H1 (cell line): Measurements from ENCODE around the gene CYB5R2. TPM values are rescaled to one million over a fixed set of nuclear protein-coding genes. Genes with fewer than 3 reads are reported as not detected.
A peak's percentile ranks its signal among the peaks of the same experiment; 100 is the strongest.

Source experiments
- CTCF ChIA-PET: fragments of 300-600 bp; sonication (Branson Sonifier 250); formaldehyde crosslinking; loops from one replicate; lab custom pipeline; 2021; ENCODE audit not compliant: partially characterized antibody; lab: Charles Lee
- POLR2A ChIA-PET: fragments of 300-600 bp; sonication (Branson Sonifier 250); formaldehyde crosslinking; loops from one replicate; lab custom pipeline; 2021; ENCODE audit warnings: inconsistent platforms; ENCODE audit not compliant: partially characterized antibody; lab: Charles Lee
- DNase-seq, 2 experiments: peaks; one replicate each; pipeline versions ENCODE4 v3.0.0 to v3.0.0-alpha.2; 2010 to 2022; ENCODE audit warnings: low spot score in 2 of 2, low read depth in 1 of 2, mixed read lengths in 1 of 2
- FAIRE-seq: peaks from 2 replicates; lab custom pipeline; 2011; peaks lifted over from hg19 to GRCh38; lab: Jason Lieb, UNC
- H2AFZ ChIP-seq: 2 replicates; pipeline ENCODE4 v1.8.1; 2012; ENCODE audit warnings: low read length, inconsistent platforms
- H2AK5ac ChIP-seq: 2 replicates; pipeline ENCODE4 v1.6.1; 2013; ENCODE audit warnings: low read depth, low read length
- H2BK120ac ChIP-seq: replicated peaks from 2 replicates; pipeline ENCODE3; 2013; ENCODE audit warnings: low read depth, low read length, inconsistent platforms
- H2BK12ac ChIP-seq: 2 replicates; pipeline ENCODE4 v1.6.1; 2013; ENCODE audit warnings: low read depth, low read length
- H2BK15ac ChIP-seq: 2 replicates; pipeline ENCODE4 v1.6.1; 2013; ENCODE audit warnings: low read length
- H2BK20ac ChIP-seq: 2 replicates; pipeline ENCODE4 v1.6.1; 2013; ENCODE audit warnings: low read length
- H2BK5ac ChIP-seq: 2 replicates; pipeline ENCODE4 v1.6.1; 2013; ENCODE audit warnings: low read depth, low read length
- H3K14ac ChIP-seq: 2 replicates; pipeline ENCODE4 v1.6.1; 2013; ENCODE audit warnings: inconsistent platforms; ENCODE audit not compliant: insufficient read length
- H3K18ac ChIP-seq: 2 replicates; pipeline ENCODE4 v1.6.1; 2013; ENCODE audit warnings: low read length; ENCODE audit errors: extremely low read depth
- H3K23ac ChIP-seq: 2 replicates; pipeline ENCODE4 v1.6.1; 2013; ENCODE audit warnings: inconsistent platforms; ENCODE audit not compliant: insufficient read length
- H3K23me2 ChIP-seq: 2 replicates; pipeline ENCODE4 v1.6.1; 2013; ENCODE audit warnings: low read depth, low read length
- H3K27ac ChIP-seq: 2 replicates; pipeline ENCODE4 v1.6.1; 2011; ENCODE audit warnings: low read depth, low read length, inconsistent platforms
- H3K27me3 ChIP-seq, 4 experiments: replicated peaks in 1 of 4; 1 replicate in 1 of 4; 2 replicates in 3 of 4; pipeline versions ENCODE4 v1.6.1 to v1.8.1; 2011 to 2013; ENCODE audit warnings: low read length in 3 of 4, mild to moderate bottlenecking in 3 of 4, inconsistent platforms in 2 of 4, mixed read lengths in 2 of 4, moderate library complexity in 1 of 4; ENCODE audit not compliant: control insufficient read depth in 3 of 4, insufficient read depth in 3 of 4; ENCODE audit errors: extremely low read depth in 1 of 4
- H3K36me3 ChIP-seq, 4 experiments: 2 replicates each; pipeline versions ENCODE4 v1.6.1 to v1.8.1; 2011 to 2013; ENCODE audit warnings: mild to moderate bottlenecking in 4 of 4, low read length in 3 of 4, moderate library complexity in 2 of 4, control low read depth in 1 of 4, inconsistent platforms in 1 of 4; ENCODE audit not compliant: insufficient read depth in 4 of 4, control insufficient read depth in 2 of 4
- H3K4ac ChIP-seq: replicated peaks from 2 replicates; pipeline ENCODE3; 2013; ENCODE audit warnings: low read length, low read depth, mixed read lengths, inconsistent platforms; ENCODE audit not compliant: insufficient read length
- H3K4me1 ChIP-seq, 4 experiments: replicated peaks in 1 of 4; 1 replicate in 1 of 4; 2 replicates in 3 of 4; pipeline versions ENCODE4 v1.6.1 to v1.8.1; 2011 to 2013; ENCODE audit warnings: low read length in 3 of 4, inconsistent platforms in 2 of 4, mixed read lengths in 1 of 4; ENCODE audit not compliant: insufficient read depth in 4 of 4, control insufficient read depth in 3 of 4
- H3K4me2 ChIP-seq, 2 experiments: 2 replicates each; pipeline versions ENCODE4 v1.6.1 to v1.8.1; 2011 to 2013; ENCODE audit warnings: low read depth in 2 of 2, low read length in 2 of 2, control low read depth in 1 of 2, inconsistent platforms in 1 of 2, mild to moderate bottlenecking in 1 of 2; ENCODE audit not compliant: insufficient read depth in 1 of 2
- H3K4me3 ChIP-seq, 4 experiments: fragments of 200-600, 300-600 bp in 1 of 4; sonication (generic), shearing (Covaris generic), sonication (Bioruptor Twin) in 1 of 4; 2 replicates each; pipeline versions ENCODE4 v1.5.1 to v1.8.1; 2011 to 2016; ENCODE audit warnings: low read length in 4 of 4, low read depth in 3 of 4, control low read depth in 2 of 4, inconsistent platforms in 2 of 4, mild to moderate bottlenecking in 2 of 4, mixed read lengths in 1 of 4, moderate library complexity in 1 of 4; ENCODE audit not compliant: insufficient read depth in 2 of 4; ENCODE audit errors: extremely low read depth in 1 of 4
- H3K56ac ChIP-seq: replicated peaks from 2 replicates; pipeline ENCODE3; 2013; ENCODE audit warnings: low read depth, mild to moderate bottlenecking, mixed read lengths, low read length, inconsistent platforms; ENCODE audit not compliant: insufficient read length
- H3K79me1 ChIP-seq: 2 replicates; pipeline ENCODE4 v1.6.1; 2013; ENCODE audit warnings: low read depth, low read length, control low read depth
- H3K79me2 ChIP-seq, 2 experiments: 2 replicates each; pipeline versions ENCODE4 v1.6.1 to v1.8.1; 2012 to 2013; ENCODE audit warnings: low read length in 2 of 2, mild to moderate bottlenecking in 2 of 2, inconsistent platforms in 1 of 2; ENCODE audit not compliant: insufficient read depth in 2 of 2, control insufficient read depth in 1 of 2
- H3K9ac ChIP-seq, 4 experiments: replicated peaks in 1 of 4; 1 replicate in 1 of 4; 2 replicates in 3 of 4; pipeline versions ENCODE4 v1.6.1 to v1.8.1; 2011 to 2013; ENCODE audit warnings: low read depth in 3 of 4, low read length in 3 of 4, control low read depth in 2 of 4, mild to moderate bottlenecking in 2 of 4, moderate library complexity in 2 of 4, inconsistent platforms in 1 of 4; ENCODE audit errors: extremely low read depth in 1 of 4
- H3K9me3 ChIP-seq, 2 experiments: 2 replicates each; pipeline versions ENCODE4 v1.6.1 to v1.8.1; 2012 to 2013; ENCODE audit warnings: mild to moderate bottlenecking in 2 of 2, moderate library complexity in 2 of 2, control low read depth in 1 of 2, inconsistent platforms in 1 of 2, low read depth in 1 of 2, low read length in 1 of 2, mixed read lengths in 1 of 2; ENCODE audit not compliant: insufficient read depth in 2 of 2
- H4K20me1 ChIP-seq, 2 experiments: replicated peaks in 1 of 2; 2 replicates each; pipeline versions ENCODE3 to v1.8.1; 2011 to 2013; ENCODE audit warnings: inconsistent platforms in 2 of 2, low read length in 2 of 2, mild to moderate bottlenecking in 1 of 2; ENCODE audit not compliant: insufficient read depth in 2 of 2, control insufficient read depth in 1 of 2
- H4K5ac ChIP-seq: 2 replicates; pipeline ENCODE4 v1.6.1; 2013; ENCODE audit warnings: low read length, low read depth, mixed read lengths, inconsistent platforms; ENCODE audit not compliant: insufficient read length
- H4K8ac ChIP-seq: 2 replicates; pipeline ENCODE4 v1.8.0; 2013; ENCODE audit warnings: mild to moderate bottlenecking, moderate library complexity, low read length, inconsistent platforms; ENCODE audit not compliant: insufficient read depth; ENCODE audit errors: extremely low read depth
- H4K91ac ChIP-seq: replicated peaks from 2 replicates; pipeline ENCODE3; 2013; ENCODE audit warnings: low read length, mixed read lengths, inconsistent platforms; ENCODE audit not compliant: insufficient read length
- HDAC2 ChIP-seq, 2 experiments: fragments of 300-600 bp in 1 of 2; sonication (generic) in 1 of 2; IDR thresholded peaks; 2 replicates each; pipeline ENCODE4 v1.6.1; 2011 to 2012; ENCODE audit warnings: low read depth in 2 of 2, low read length in 2 of 2, mild to moderate bottlenecking in 2 of 2, moderate library complexity in 2 of 2, borderline replicate concordance in 1 of 2, inconsistent platforms in 1 of 2
- MAX ChIP-seq: IDR thresholded peaks from 2 replicates; pipeline ENCODE4 v1.6.1; 2012; ENCODE audit warnings: inconsistent platforms
- PHF8 ChIP-seq: fragments of 200-600 bp; sonication (generic); conservative IDR thresholded peaks from 2 replicates; pipeline ENCODE4 v1.7.1; 2012; ENCODE audit warnings: low read depth, mild to moderate bottlenecking, inconsistent platforms, low read length, moderate library complexity
- RNF2 ChIP-seq: fragments of 200-900, 300-1000 bp; sonication (generic); IDR thresholded peaks from 2 replicates; pipeline ENCODE4 v1.7.1; 2016; ENCODE audit warnings: borderline replicate concordance, low read depth, mild to moderate bottlenecking, antibody characterized with exemption, low read length; ENCODE audit not compliant: poor library complexity, severe bottlenecking; ENCODE audit errors: missing control alignments
- SIN3A ChIP-seq, 2 experiments: IDR thresholded peaks in 1 of 2; conservative IDR thresholded peaks in 1 of 2; 2 replicates each; pipeline ENCODE4 v1.6.1; 2011 to 2012; ENCODE audit warnings: low read length in 2 of 2, improper control_type of control experiment in 1 of 2, low read depth in 1 of 2, mild to moderate bottlenecking in 1 of 2
- SP2 ChIP-seq: IDR thresholded peaks from 2 replicates; pipeline ENCODE4 v1.6.1; 2012; ENCODE audit warnings: mild to moderate bottlenecking, low read length, inconsistent platforms
- SRF ChIP-seq: IDR thresholded peaks from 2 replicates; pipeline ENCODE4 v1.6.1; 2011; ENCODE audit warnings: mild to moderate bottlenecking, low read depth, low read length, moderate library complexity
- WGBS, 2 experiments: shearing (Covaris generic) in 1 of 2; methylation state at CpG; one replicate each; pipeline versions ENCODE4 v1.1.6 to v1.1.7; 2013 to 2015; ENCODE audit warnings: low lambda C conversion rate in 2 of 2, mixed read lengths in 2 of 2, inconsistent platforms in 1 of 2, low coverage in 1 of 2, missing lambda C conversion rate in 1 of 2; ENCODE audit not compliant: insufficient replicate concordance in 2 of 2, insufficient coverage in 1 of 2, insufficient read length in 1 of 2; ENCODE audit errors: extremely low coverage in 1 of 2, missing lambda C conversion rate in 1 of 2; 5-methylcytosine and 5-hydroxymethylcytosine counted together
- polyA plus RNA-seq, 7 experiments: library from polyadenylated mRNA; depleted of rRNA in 3 of 7; stranded (reverse) in 5 of 7; unstranded in 2 of 7; fragments of >200 nt in 5 of 7; fragments of 200-250 nt in 2 of 7; gene quantifications; 1 replicate in 5 of 7; 2 replicates in 1 of 7; 4 replicates in 1 of 7; pipeline versions ENCODE4 v1.2.1 to v1.2.3, GENCODE V29; 2011 to 2013; ENCODE audit warnings: missing spikeins in 2 of 7, mixed read lengths in 2 of 7
- total RNA-seq: library from RNA; stranded (reverse); fragmentation: NEBNext Ultra II Directional; extraction: Animal tissue kit (Norgen Biotek cat#: 25700); gene quantifications from 2 replicates; pipeline ENCODE4 v1.2.1, GENCODE V29; 2021

The CYB5R2 gene
- total and polyA plus RNA-seq, 2 of the 8 experiments (the other 6 are each of a cell fraction or from before 2014, with no cell fraction given) = 53.0 to 55.9 TPM

- H3K14ac ChIP-seq = no peak overlapping the region
- H3K23ac ChIP-seq = no peak overlapping the region
- no peak overlapping the region for H3K4me3 ChIP-seq
- peaks cover 21 to 47% (median 39%) of the 10 kb centered on the region in 4 experiments; a peak in 7 of 8 replicates for H3K36me3 ChIP-seq
- H3K79me1 ChIP-seq = peaks cover 2% of the 10 kb centered on the region; the same call in 1 of the 2 replicates
- H4K20me1 ChIP-seq = no peaks in the 10 kb centered on the region
- WGBS, 2 experiments = 86% methylated on average over 7 of the region's 7 CpGs; no CpG with 5 or more reads in 1 of the 2 experiments
- H3K9me3 ChIP-seq = peaks cover 6 to 25% of the 10 kb centered on the region in 2 experiments
- POLR2A ChIA-PET = no interaction called here
- H3K4me1 ChIP-seq = peaks cover 0 to 5% (median 2%) of the 10 kb centered on the region in 4 experiments; a peak in 4 of 7 replicates
- peaks cover 6% of the 10 kb centered on the region; the same call in 1 of the 2 replicates for H3K23me2 ChIP-seq
- no peaks in the 10 kb centered on the region for H3K79me2 ChIP-seq
- peak in 1 of 2 experiments; percentile 33 for DNase-seq
- no peak overlapping the region for H3K4me2 ChIP-seq
- no peak overlapping the region for H3K56ac ChIP-seq
- H2BK15ac ChIP-seq = no peak overlapping the region
- no peak overlapping the region for H2BK120ac ChIP-seq
- no peaks in the 10 kb centered on the region for H3K27me3 ChIP-seq
- H3K9ac ChIP-seq = no peak overlapping the region
- no peak for FAIRE-seq
- H2AFZ ChIP-seq = no peak overlapping the region
- no peak overlapping the region for H2BK20ac ChIP-seq
- H3K4ac ChIP-seq = no peak overlapping the region
- H2AK5ac ChIP-seq = no peak overlapping the region
- H4K5ac ChIP-seq = no peak overlapping the region
- no peak overlapping the region for H2BK12ac ChIP-seq
- no peak overlapping the region for H4K91ac ChIP-seq
- H2BK5ac ChIP-seq = no peak overlapping the region
- CTCF ChIA-PET = interaction anchor here (1.2 to 5.7 kb wide), 7 partner anchors 12 to 226 kb away, joined by 3 to 46 read pairs (median 8); no protein-coding TSS in a partner anchor
- no peak overlapping the region for H4K8ac ChIP-seq
- no peak overlapping the region for H3K27ac ChIP-seq
- no peak overlapping the region for H3K18ac ChIP-seq
- no peak for TF ChIP-seq SIN3A (conservative IDR thresholded peaks at IDR 0.05 in 1 of 2, IDR thresholded peaks at IDR 0.05 in 1 of 2; ENCODE audit: low read depth in 1 of 2, low read length in 2 of 2)
- no peak for TF ChIP-seq PHF8
- TF ChIP-seq SP2 = no peak
- no peak for TF ChIP-seq RNF2
- no peak for TF ChIP-seq SRF
- TF ChIP-seq HDAC2 (IDR thresholded peaks at IDR 0.05; ENCODE audit: borderline replicate concordance in 1 of 2, low read depth in 2 of 2, low read length in 2 of 2) = no peak
- no peak for TF ChIP-seq MAX
These were observed 4.8 kb downstream of the CYB5R2 start for GRCh38 chr11:7668464-7668863.
